HepG2 (cell line): Measurements from ENCODE around the gene ANKRD29. TPM values are rescaled to one million over a fixed set of nuclear protein-coding genes. Genes with fewer than 3 reads are reported as not detected.

Source experiments
- ATAC-seq: fragments of 200-7000 bp; cut with Tn5 transposase; 3 replicates; pipeline ENCODE4 v1.9.1; 2020; ENCODE audit warnings: mild to moderate bottlenecking, moderate library complexity
- BruUV-seq: library from RNA; stranded (reverse); fragments of 400-500 nt; replicated peaks from 2 replicates; lab custom pipeline; 2021; lab: Mats Ljungman, UMichigan
- CTCF ChIA-PET: fragments of 300-600 bp; formaldehyde crosslinking; extraction: SDS; loops from one replicate; lab custom pipeline; 2021; ENCODE audit warnings: low total read pairs, inconsistent platforms, low intra/inter-chr PET ratio; lab: Yijun Ruan, JAX
- POLR2A ChIA-PET: fragments of 350-600 bp; sonication (Branson Sonifier 250); formaldehyde crosslinking; loops from one replicate; lab custom pipeline; 2020; ENCODE audit warnings: antibody characterized with exemption, inconsistent platforms; lab: Yijun Ruan, JAX
- DNase-seq: peaks from one replicate; pipeline ENCODE4 v3.0.0-alpha.2; 2015; ENCODE audit warnings: low spot score
- FAIRE-seq: peaks from 3 replicates; lab custom pipeline; 2011; peaks lifted over from hg19 to GRCh38; lab: Jason Lieb, UNC
- H2AFZ ChIP-seq: one replicate; pipeline ENCODE4 v1.6.1; 2011; ENCODE audit warnings: low read length, inconsistent platforms
- H3K27ac ChIP-seq: fragments of 300-600 bp; 3 replicates; pipeline ENCODE4 v1.8.0; 2011; ENCODE audit warnings: mixed run types, mild to moderate bottlenecking, mixed read lengths, low read length, inconsistent platforms; ENCODE audit not compliant: insufficient read depth; ENCODE audit errors: extremely low read length
- H3K27me3 ChIP-seq, 2 experiments: fragments of 200-600 bp in 1 of 2; 2 replicates in 1 of 2; 3 replicates in 1 of 2; pipeline versions ENCODE4 v1.6.0 to v1.8.0; 2011; ENCODE audit warnings: low read length in 2 of 2, mild to moderate bottlenecking in 2 of 2, moderate library complexity in 2 of 2, inconsistent platforms in 1 of 2; ENCODE audit not compliant: insufficient read depth in 2 of 2, control insufficient read depth in 1 of 2
- H3K36me3 ChIP-seq, 2 experiments: fragments of 200-600 bp in 1 of 2; replicated peaks in 1 of 2; 2 replicates in 1 of 2; 3 replicates in 1 of 2; pipeline versions ENCODE4 v1.5.1 to v1.8.0; 2011; ENCODE audit warnings: low read length in 2 of 2, inconsistent platforms in 1 of 2; ENCODE audit not compliant: insufficient read depth in 2 of 2, control insufficient read depth in 1 of 2
- H3K4me1 ChIP-seq: 2 replicates; pipeline ENCODE4 v1.5.1; 2012; ENCODE audit warnings: low read length, inconsistent platforms; ENCODE audit not compliant: insufficient read depth
- H3K4me2 ChIP-seq: 2 replicates; pipeline ENCODE4 v1.6.0; 2011; ENCODE audit warnings: low read depth, low read length, inconsistent platforms
- H3K4me3 ChIP-seq, 3 experiments: fragments of 200-600 bp in 1 of 3; sonication (generic), shearing (Covaris generic) in 1 of 3; replicated peaks in 1 of 3; 2 replicates each; pipeline ENCODE4 v1.5.1; 2011 to 2016; ENCODE audit warnings: low read length in 3 of 3, inconsistent platforms in 2 of 3, low read depth in 2 of 3, mild to moderate bottlenecking in 2 of 3, control low read depth in 1 of 3, mixed read lengths in 1 of 3; ENCODE audit not compliant: insufficient read depth in 1 of 3
- H3K79me2 ChIP-seq: one replicate; pipeline ENCODE4 v1.6.1; 2011; ENCODE audit warnings: low read length, inconsistent platforms; ENCODE audit not compliant: insufficient read depth
- H3K9ac ChIP-seq: 2 replicates; pipeline ENCODE4 v1.6.0; 2011; ENCODE audit warnings: mild to moderate bottlenecking, low read depth, low read length, inconsistent platforms; ENCODE audit not compliant: insufficient read depth
- H3K9me3 ChIP-seq: 2 replicates; pipeline ENCODE4 v1.5.1; 2012; ENCODE audit warnings: mild to moderate bottlenecking, low read length
- H4K20me1 ChIP-seq: 2 replicates; pipeline ENCODE4 v1.6.0; 2011; ENCODE audit warnings: inconsistent platforms, mild to moderate bottlenecking, low read length, moderate library complexity; ENCODE audit not compliant: insufficient read depth
- BRD4 ChIP-seq: sonication (generic); formaldehyde crosslinking; IDR thresholded peaks from 2 replicates; pipeline ENCODE4 v1.4.0; 2020; ENCODE audit warnings: missing genetic modification reagents
- HIC2 ChIP-seq: sonication (generic); formaldehyde crosslinking; IDR thresholded peaks from 2 replicates; pipeline ENCODE4 v1.9.0; 2022; ENCODE audit warnings: low read depth, missing genetic modification reagents
- KLF11 ChIP-seq: IDR thresholded peaks from 2 replicates; pipeline ENCODE4 v1.6.1; 2016; ENCODE audit warnings: missing compliant biosample characterization
- MED8 ChIP-seq: sonication (generic); formaldehyde crosslinking; IDR thresholded peaks from 2 replicates; pipeline ENCODE4 v1.8.1; 2023; ENCODE audit warnings: mild to moderate bottlenecking, missing genetic modification reagents; ENCODE audit not compliant: insufficient replicate concordance
- NPAS2 ChIP-seq: sonication (generic); formaldehyde crosslinking; IDR thresholded peaks from 2 replicates; pipeline ENCODE4 v1.8.0; 2022; ENCODE audit warnings: mild to moderate bottlenecking, missing genetic modification reagents, borderline replicate concordance
- RBFOX2 ChIP-seq: fragments of 200-400 bp; formaldehyde crosslinking; IDR thresholded peaks from 2 replicates; pipeline ENCODE4 v1.6.1; 2017; ENCODE audit warnings: low read depth, mild to moderate bottlenecking, low read length
- SMYD3 ChIP-seq: sonication (generic); formaldehyde crosslinking; IDR thresholded peaks from 2 replicates; pipeline ENCODE4 v1.8.1; 2023; ENCODE audit warnings: mild to moderate bottlenecking, missing genetic modification reagents
- TFDP2 ChIP-seq: sonication (generic); formaldehyde crosslinking; IDR thresholded peaks from 2 replicates; pipeline ENCODE4 v1.4.0; 2020; ENCODE audit warnings: missing genetic modification reagents
- TP53 ChIP-seq: sonication (generic); formaldehyde crosslinking; conservative IDR thresholded peaks from 2 replicates; pipeline ENCODE4 v1.4.0; 2020; ENCODE audit warnings: missing genetic modification reagents
- ZNF256 ChIP-seq: sonication (generic); formaldehyde crosslinking; conservative IDR thresholded peaks from 2 replicates; pipeline ENCODE4 v1.4.0; 2020; ENCODE audit warnings: missing genetic modification reagents
- ZNF34 ChIP-seq: sonication (generic); formaldehyde crosslinking; IDR thresholded peaks from 2 replicates; pipeline ENCODE4 v1.4.0; 2020; ENCODE audit warnings: mild to moderate bottlenecking, missing genetic modification reagents, borderline replicate concordance
- ZNF75D ChIP-seq: sonication (generic); formaldehyde crosslinking; IDR thresholded peaks from 2 replicates; pipeline ENCODE4 v1.8.1; 2023; ENCODE audit warnings: missing genetic modification reagents, mild to moderate bottlenecking, borderline replicate concordance
- ZNF766 ChIP-seq: sonication (generic); formaldehyde crosslinking; IDR thresholded peaks from 2 replicates; pipeline ENCODE4 v1.5.0; 2020; ENCODE audit warnings: missing genetic modification reagents, borderline replicate concordance
- ZXDC ChIP-seq: sonication (generic); formaldehyde crosslinking; IDR thresholded peaks from 2 replicates; pipeline ENCODE4 v1.5.0; 2020; ENCODE audit warnings: mild to moderate bottlenecking, missing genetic modification reagents
- WGBS: methylation state at CpG from one replicate; pipeline ENCODE4 v1.1.6; 2017; ENCODE audit warnings: low lambda C conversion rate; 5-methylcytosine and 5-hydroxymethylcytosine counted together
- in situ Hi-C: cut with HindIII; loops from 2 replicates; pipeline ENCODE4 v1.10.0; 2017; ENCODE audit warnings: low pct_unique_long_range_greater_than_20kb; ENCODE audit not compliant: extremely low pct_ligation_motif_present
- intact Hi-C: fragments of 100-400 bp; cut with micrococcal nuclease; formaldehyde crosslinking; loops from one replicate; pipeline ENCODE4 v1.10.0; 2022; ENCODE audit not compliant: unreplicated experiment
- polyA plus RNA-seq, 8 experiments: library from polyadenylated mRNA; depleted of rRNA in 3 of 8; stranded (reverse) in 7 of 8; unstranded in 1 of 8; fragments of >200 nt; fragmentation: Illumina TruSeq in 4 of 8; extraction: Trizol in 4 of 8; gene quantifications; 2 replicates each; pipeline versions ENCODE4 v1.2.1 to v1.2.3, GENCODE V29; 2011 to 2016; ENCODE audit warnings: low read depth in 4 of 8, missing spikeins in 1 of 8, mixed read lengths in 1 of 8; ENCODE audit not compliant: insufficient read depth in 1 of 8
- total RNA-seq, 5 experiments: library from RNA; depleted of rRNA; stranded (reverse); fragments of >200 nt; fragmentation: Illumina TruSeq; extraction: Trizol; gene quantifications; 2 replicates each; pipeline ENCODE4 v1.2.3, GENCODE V29; 2016; ENCODE audit warnings: low read depth in 1 of 5
- TF ChIP-seq, protein P1 (sequence below), 2 experiments: sonication (generic) in 1 of 2; formaldehyde crosslinking in 1 of 2; IDR thresholded peaks; 2 replicates each; pipeline versions ENCODE4 v1.4.0 to v1.6.1; 2018 to 2020; ENCODE audit warnings: missing genetic modification reagents in 2 of 2, borderline replicate concordance in 1 of 2, low read depth in 1 of 2, mild to moderate bottlenecking in 1 of 2, missing biosample characterization in 1 of 2
- TF ChIP-seq, protein P2 (sequence below): sonication (generic); formaldehyde crosslinking; IDR thresholded peaks from 2 replicates; pipeline ENCODE4 v1.5.1; 2020; ENCODE audit warnings: missing genetic modification reagents, mild to moderate bottlenecking, borderline replicate concordance

ANKRD29 gene
- total and polyA plus RNA-seq, 2 of the 13 experiments (the other 11 are each of a cell fraction or from before 2014, with no cell fraction given): not detected

GRCh38 chr18:23595591-23595990 is 67.1 kb downstream of the ANKRD29 start:
- Histone ChIP-seq H3K4me2 (no peak overlapping the region), H4K20me1 (no peaks in the 10 kb centered on the region), H2AFZ (no peak overlapping the region), H3K4me3 (no peak overlapping the region), H3K79me2 (no peaks in the 10 kb centered on the region), H3K4me1 (peaks cover 7% of the 10 kb centered on the region; the same call in 1 of the 2 replicates), H3K36me3 (no peaks in the 10 kb centered on the region), H3K9me3 (no peaks in the 10 kb centered on the region), H3K27ac (no peak overlapping the region), H3K27me3 (no peaks in the 10 kb centered on the region), H3K9ac (no peak overlapping the region)
- ATAC-seq (no peak), FAIRE-seq (no peak), DNase-seq (no peak)
- intact Hi-C loops: no loop called here
- WGBS: 70% methylated on average over 7 of the region's 7 CpGs
- ChIA-PET POLR2A (no interaction called here), CTCF (no interaction called here)
- in situ Hi-C loops: no loop called here
- BruUV-seq: no TSS peak
- TF ChIP-seq MED8 (CRISPR knock-in tag): no peak
- no peak for TF ChIP-seq HIC2 (CRISPR knock-in tag)
- TF ChIP-seq, protein P1, sequence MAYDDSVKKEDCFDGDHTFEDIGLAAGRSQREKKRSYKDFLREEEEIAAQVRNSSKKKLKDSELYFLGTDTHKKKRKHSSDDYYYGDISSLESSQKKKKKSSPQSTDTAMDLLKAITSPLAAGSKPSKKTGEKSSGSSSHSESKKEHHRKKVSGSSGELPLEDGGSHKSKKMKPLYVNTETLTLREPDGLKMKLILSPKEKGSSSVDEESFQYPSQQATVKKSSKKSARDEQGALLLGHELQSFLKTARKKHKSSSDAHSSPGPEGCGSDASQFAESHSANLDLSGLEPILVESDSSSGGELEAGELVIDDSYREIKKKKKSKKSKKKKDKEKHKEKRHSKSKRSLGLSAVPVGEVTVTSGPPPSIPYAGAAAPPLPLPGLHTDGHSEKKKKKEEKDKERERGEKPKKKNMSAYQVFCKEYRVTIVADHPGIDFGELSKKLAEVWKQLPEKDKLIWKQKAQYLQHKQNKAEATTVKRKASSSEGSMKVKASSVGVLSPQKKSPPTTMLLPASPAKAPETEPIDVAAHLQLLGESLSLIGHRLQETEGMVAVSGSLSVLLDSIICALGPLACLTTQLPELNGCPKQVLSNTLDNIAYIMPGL (CRISPR knock-in tag; IDR thresholded peaks at IDR 0.05; ENCODE audit: borderline replicate concordance in 1 of 2, low read depth in 1 of 2): no peak
- TF ChIP-seq ZXDC (CRISPR knock-in tag): no peak
- TF ChIP-seq, protein P2, sequence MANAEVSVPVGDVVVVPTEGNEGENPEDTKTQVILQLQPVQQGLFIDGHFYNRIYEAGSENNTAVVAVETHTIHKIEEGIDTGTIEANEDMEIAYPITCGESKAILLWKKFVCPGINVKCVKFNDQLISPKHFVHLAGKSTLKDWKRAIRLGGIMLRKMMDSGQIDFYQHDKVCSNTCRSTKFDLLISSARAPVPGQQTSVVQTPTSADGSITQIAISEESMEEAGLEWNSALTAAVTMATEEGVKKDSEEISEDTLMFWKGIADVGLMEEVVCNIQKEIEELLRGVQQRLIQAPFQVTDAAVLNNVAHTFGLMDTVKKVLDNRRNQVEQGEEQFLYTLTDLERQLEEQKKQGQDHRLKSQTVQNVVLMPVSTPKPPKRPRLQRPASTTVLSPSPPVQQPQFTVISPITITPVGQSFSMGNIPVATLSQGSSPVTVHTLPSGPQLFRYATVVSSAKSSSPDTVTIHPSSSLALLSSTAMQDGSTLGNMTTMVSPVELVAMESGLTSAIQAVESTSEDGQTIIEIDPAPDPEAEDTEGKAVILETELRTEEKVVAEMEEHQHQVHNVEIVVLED (CRISPR knock-in tag): no peak
- TF ChIP-seq SMYD3 (CRISPR knock-in tag): no peak
- TF ChIP-seq TP53 (CRISPR knock-in tag): no peak
- TF ChIP-seq BRD4 (CRISPR knock-in tag): no peak
- TF ChIP-seq ZNF75D (CRISPR knock-in tag): no peak
- TF ChIP-seq ZNF256 (CRISPR knock-in tag): no peak
- no peak for TF ChIP-seq ZNF766
- TF ChIP-seq NPAS2 (CRISPR knock-in tag): no peak
- no peak for TF ChIP-seq KLF11 (CRISPR knock-in tag)
- no peak for TF ChIP-seq ZNF34
- TF ChIP-seq TFDP2 (CRISPR knock-in tag): no peak
- no peak for TF ChIP-seq RBFOX2
